NT2/D1 (cell line): Measurements from ENCODE around the gene ZNHIT1.

Experiments used
- SUZ12 ChIP-seq: IDR thresholded peaks from 2 replicates; pipeline ENCODE4 v1.6.1; 2011; ENCODE audit not compliant: insufficient read length, insufficient read depth; ENCODE audit errors: extremely low read depth
- YY1 ChIP-seq: IDR thresholded peaks from 2 replicates; pipeline ENCODE4 v1.6.1; 2011; ENCODE audit not compliant: insufficient read length, insufficient read depth
- ZNF274 ChIP-seq: IDR thresholded peaks from 2 replicates; pipeline ENCODE4 v1.6.1; 2011; ENCODE audit warnings: mild to moderate bottlenecking, low read depth, low read length

- no peak for TF ChIP-seq YY1
- no peak for TF ChIP-seq ZNF274
- no peak for TF ChIP-seq SUZ12
These were observed 25.8 kb downstream of the ZNHIT1 start for GRCh38 chr7:101243646-101244374.
